GM10266 (cell line): Measurements from ENCODE around the gene IFNA1.
"Not testable (repeated sequence)": the region's sequence is repeated elsewhere in the genome, so short reads cannot be mapped to it uniquely, and the experiment has no call there.

Source experiments
- DNase-seq: peaks from one replicate; pipeline ENCODE4 v3.0.0; 2012; ENCODE audit errors: extremely low spot score
- TF ChIP-seq, protein P1 (sequence below): IDR thresholded peaks from 2 replicates; pipeline ENCODE4 v1.5.1; 2012; ENCODE audit warnings: mild to moderate bottlenecking, low read depth; ENCODE audit not compliant: control insufficient read depth, insufficient read depth; ENCODE audit errors: missing control alignments

IFNA1 gene

DNA sequence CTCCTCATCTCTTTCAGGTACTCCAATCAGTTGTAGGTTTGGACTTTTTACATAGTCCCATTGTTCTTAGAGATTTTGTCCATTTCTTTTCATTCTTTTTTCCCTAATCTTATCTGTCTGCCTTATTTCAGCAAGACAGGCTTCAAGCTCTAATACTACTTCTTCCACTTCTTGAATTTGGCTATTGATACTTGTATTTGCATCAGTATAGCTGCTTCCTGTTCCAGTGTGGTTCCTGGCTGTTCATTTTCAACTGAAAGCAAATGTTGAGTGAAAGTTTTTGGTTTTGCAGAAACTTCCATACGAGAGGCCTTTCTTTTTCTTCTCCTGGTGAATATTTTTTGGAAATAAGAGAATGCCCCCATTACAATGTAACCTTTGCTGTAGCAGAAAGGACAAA, 12.0 kb upstream of the IFNA1 start:
- no peak for DNase-seq
- TF ChIP-seq, protein P1, sequence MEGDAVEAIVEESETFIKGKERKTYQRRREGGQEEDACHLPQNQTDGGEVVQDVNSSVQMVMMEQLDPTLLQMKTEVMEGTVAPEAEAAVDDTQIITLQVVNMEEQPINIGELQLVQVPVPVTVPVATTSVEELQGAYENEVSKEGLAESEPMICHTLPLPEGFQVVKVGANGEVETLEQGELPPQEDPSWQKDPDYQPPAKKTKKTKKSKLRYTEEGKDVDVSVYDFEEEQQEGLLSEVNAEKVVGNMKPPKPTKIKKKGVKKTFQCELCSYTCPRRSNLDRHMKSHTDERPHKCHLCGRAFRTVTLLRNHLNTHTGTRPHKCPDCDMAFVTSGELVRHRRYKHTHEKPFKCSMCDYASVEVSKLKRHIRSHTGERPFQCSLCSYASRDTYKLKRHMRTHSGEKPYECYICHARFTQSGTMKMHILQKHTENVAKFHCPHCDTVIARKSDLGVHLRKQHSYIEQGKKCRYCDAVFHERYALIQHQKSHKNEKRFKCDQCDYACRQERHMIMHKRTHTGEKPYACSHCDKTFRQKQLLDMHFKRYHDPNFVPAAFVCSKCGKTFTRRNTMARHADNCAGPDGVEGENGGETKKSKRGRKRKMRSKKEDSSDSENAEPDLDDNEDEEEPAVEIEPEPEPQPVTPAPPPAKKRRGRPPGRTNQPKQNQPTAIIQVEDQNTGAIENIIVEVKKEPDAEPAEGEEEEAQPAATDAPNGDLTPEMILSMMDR: no peak

DNA sequence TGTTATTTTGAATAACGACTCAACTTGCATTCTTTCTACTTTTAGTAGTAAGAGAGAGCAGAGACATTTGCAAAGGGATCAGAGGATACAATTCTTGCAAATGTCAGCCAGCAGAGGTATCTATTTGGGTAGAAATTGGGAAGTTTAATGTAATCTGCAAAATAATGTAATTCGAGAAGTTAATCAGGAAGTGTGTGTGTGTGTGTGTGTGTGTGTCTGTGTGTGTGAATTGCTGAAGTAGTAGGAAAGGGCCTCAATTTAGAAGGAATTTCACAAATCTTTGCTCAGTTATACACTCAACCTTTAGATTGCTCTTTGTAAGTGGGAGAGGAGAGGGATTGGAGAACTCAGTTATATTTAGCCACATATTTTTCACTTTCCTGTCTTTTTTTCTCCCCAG, 11.0 kb upstream of the IFNA1 start:
- TF ChIP-seq, protein P1: no peak
- no peak for DNase-seq

DNA sequence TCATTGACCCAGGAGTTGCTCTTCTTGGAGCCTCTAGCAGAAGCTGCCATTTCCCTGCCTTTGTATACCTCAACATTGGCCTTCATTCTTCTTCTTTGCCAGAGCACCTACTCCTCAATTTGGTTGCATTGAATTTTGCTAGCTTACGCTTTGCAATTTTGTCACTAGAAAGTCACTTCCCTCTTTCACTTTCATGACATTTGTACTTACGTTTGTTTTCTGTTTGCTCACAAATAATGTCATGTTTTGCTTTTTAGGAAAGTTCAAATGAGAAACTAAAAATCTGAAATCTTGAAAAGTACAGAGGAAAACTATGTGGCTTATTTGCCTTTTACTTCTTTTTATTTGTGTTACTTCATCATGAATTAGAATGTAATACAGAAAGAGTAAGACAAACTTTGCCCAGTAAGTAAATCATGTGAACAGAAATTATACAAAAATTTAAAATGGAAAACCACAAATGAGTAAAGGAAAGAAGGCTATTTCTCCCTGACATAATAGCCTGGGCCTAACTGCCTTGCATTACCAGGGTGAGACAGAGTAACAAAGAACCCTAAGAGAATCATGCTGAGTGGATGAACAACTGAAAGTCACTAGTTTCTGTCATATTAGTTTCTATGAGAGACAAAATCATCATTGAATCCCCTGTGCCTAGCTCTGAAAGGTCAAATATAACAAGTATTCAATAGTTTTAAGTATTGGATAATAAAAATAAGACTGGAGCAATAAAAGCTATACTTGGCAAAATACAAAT, 7.4 kb upstream of the IFNA1 start:
- TF ChIP-seq, protein P1: no peak
- no peak for DNase-seq

DNA sequence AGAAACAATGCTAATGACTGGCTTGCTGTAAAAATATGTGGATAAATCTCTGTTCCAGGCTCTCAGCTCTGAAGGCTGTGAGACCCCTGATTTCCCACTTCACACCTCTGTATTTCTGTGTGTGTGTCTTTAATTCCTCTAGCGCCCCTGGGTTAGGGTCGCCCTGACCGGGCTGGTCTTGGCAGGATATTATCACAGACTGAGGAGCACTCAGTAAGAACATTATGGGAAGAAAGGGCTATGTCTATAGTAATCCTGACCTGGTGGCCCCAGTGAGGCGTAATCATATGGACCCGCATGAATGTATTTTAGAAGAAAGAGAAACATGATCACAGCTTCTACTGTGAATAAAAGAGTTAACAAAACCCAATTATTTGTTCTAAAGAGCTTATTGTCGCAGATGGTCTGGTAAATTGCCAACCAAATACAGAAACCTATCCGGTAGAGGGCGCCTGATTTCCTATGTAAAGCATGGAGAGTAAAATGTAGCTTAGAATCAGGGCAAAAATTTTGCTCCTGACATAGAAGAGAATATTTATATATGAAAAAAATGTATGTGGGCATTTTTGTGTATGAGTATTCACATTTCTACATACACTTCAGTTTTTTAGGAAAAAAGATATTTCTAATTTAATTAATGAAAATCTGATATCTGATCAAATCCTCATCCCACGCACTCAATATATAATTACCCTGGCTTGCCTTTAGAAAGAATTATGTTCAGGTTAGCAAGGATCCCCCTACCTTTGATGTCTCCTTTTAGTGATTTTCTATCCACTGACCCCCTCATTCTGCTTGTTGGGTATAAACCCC, 5.8 kb upstream of the IFNA1 start:
- peak; percentile 23 for DNase-seq
- TF ChIP-seq, protein P1: peak; percentile 58

DNA sequence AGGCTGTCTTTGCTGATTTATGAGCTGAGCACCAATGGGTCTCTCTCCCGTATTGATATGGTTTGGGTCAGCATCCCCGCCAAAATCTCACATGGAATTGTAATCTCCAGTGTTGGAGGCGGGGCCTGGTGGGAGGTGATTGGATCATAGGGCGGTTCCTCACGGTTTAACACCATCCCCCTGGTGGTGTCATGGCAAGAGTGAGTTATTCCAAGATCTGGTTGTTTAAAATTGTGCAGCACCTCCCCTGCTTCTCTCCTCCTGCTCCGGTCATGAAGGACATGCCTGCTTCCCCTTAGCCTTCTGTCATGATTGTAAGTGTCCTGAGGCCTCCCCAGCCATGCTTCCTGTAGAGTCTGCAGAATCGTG, 5.2 kb upstream of the IFNA1 start:
- not testable (repeated sequence) for DNase-seq

DNA sequence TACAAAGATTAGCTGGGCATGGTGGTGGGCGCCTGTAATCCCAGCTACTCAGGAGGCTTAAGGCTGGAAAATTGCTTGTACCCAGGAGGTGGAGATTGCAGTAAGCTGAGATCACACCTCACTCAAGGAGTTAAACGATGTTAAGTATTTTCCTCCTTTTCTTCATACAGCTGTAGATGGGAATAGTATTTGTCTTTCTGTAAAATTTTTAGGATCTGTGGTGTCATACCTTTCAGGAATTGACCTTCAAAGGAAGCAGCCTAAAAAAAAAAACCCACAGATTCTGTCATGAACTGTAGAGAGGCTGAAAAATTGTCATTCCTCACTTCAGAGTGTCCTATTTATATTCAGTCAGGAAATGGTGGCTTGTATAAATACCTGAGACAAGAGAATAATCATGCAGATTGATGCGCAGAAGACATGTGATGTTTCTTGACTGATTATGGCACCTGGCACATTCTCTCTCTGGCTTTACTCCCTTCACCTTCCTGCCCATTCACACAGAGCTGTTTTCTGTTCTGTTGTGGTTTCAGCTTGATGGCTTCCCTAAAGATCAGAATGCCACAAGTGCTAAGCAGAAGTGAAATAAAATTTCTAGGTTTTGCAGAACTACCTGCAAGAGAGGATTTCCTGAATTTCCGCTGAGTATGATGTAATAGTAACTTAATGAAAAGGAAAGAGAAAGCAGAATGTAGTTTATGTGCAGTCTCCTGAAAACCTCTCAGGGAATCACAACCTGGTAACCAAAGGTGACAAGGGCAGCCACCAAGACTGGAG, 3.8 kb downstream of the IFNA1 start:
- DNase-seq: no peak
- TF ChIP-seq, protein P1: no peak

DNA sequence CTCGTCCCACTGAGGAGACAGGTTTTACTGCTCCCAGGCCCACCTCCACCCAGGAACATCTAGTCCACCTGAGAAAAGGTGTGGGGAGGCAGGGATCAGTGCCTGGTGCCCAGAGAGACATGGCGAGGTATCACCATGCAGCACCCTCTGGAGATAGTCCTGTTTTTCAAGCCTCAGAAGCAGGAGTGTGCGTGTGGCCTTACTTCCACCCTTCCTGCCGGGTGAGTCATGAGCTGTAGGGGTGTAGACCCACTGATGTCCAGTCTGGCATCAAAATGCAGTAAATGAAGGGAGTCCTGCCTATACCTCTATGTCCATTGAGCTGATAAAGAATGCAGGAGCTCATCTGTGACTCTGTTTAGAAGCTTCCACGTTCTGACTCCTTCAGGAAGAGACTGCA, 9.1 kb downstream of the IFNA1 start:
- DNase-seq: not testable (repeated sequence)
